HCT116 (cell line): Measurements from ENCODE around the gene IQGAP2.

Source experiments
- EZH2 ChIP-seq: fragments of 200-600 bp; sonication (generic); IDR thresholded peaks from 2 replicates; pipeline ENCODE4 v1.6.1; 2017; ENCODE audit warnings: antibody characterized with exemption, mixed run types
- POLR2A ChIP-seq: IDR thresholded peaks from 2 replicates; pipeline ENCODE4 v1.7.0; 2011; ENCODE audit warnings: borderline replicate concordance; ENCODE audit not compliant: insufficient read depth, insufficient read length; ENCODE audit errors: extremely low read depth
- POLR2AphosphoS5 ChIP-seq: IDR thresholded peaks from 2 replicates; pipeline ENCODE4 v1.6.1; 2011; ENCODE audit warnings: mild to moderate bottlenecking, low read depth, low read length, moderate library complexity
- RAD21 ChIP-seq: IDR thresholded peaks from 2 replicates; pipeline ENCODE4 v1.6.1; 2012; ENCODE audit warnings: low read depth, mild to moderate bottlenecking
- REST ChIP-seq: IDR thresholded peaks from 2 replicates; pipeline ENCODE4 v1.6.1; 2012; ENCODE audit warnings: low read depth
- YY1 ChIP-seq: IDR thresholded peaks from 2 replicates; pipeline ENCODE4 v1.6.1; 2011; ENCODE audit warnings: low read length, low read depth, moderate library complexity, mild to moderate bottlenecking; ENCODE audit not compliant: insufficient replicate concordance; ENCODE audit errors: extremely low read depth
- TF ChIP-seq, protein P1 (sequence below), 3 experiments: fragments of 200-600 bp in 1 of 3; sonication (generic) in 1 of 3; IDR thresholded peaks in 2 of 3; conservative IDR thresholded peaks in 1 of 3; 2 replicates each; pipeline ENCODE4 v1.5.1; 2012 to 2017; ENCODE audit warnings: low read depth in 2 of 3, low read length in 2 of 3, antibody characterized with exemption in 1 of 3, borderline replicate concordance in 1 of 3, control low read depth in 1 of 3, mild to moderate bottlenecking in 1 of 3, mixed read lengths in 1 of 3, mixed run types in 1 of 3, moderate library complexity in 1 of 3; ENCODE audit not compliant: insufficient read depth in 1 of 3

GRCh38 chr5:76500633-76501393 lies 97.7 kb downstream of the IQGAP2 start:
- TF ChIP-seq, protein P1, sequence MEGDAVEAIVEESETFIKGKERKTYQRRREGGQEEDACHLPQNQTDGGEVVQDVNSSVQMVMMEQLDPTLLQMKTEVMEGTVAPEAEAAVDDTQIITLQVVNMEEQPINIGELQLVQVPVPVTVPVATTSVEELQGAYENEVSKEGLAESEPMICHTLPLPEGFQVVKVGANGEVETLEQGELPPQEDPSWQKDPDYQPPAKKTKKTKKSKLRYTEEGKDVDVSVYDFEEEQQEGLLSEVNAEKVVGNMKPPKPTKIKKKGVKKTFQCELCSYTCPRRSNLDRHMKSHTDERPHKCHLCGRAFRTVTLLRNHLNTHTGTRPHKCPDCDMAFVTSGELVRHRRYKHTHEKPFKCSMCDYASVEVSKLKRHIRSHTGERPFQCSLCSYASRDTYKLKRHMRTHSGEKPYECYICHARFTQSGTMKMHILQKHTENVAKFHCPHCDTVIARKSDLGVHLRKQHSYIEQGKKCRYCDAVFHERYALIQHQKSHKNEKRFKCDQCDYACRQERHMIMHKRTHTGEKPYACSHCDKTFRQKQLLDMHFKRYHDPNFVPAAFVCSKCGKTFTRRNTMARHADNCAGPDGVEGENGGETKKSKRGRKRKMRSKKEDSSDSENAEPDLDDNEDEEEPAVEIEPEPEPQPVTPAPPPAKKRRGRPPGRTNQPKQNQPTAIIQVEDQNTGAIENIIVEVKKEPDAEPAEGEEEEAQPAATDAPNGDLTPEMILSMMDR (IDR thresholded peaks at IDR 0.05 in 2 of 3, conservative IDR thresholded peaks at IDR 0.05 in 1 of 3; ENCODE audit: borderline replicate concordance in 1 of 3, insufficient read depth in 1 of 3, low read depth in 2 of 3, low read length in 2 of 3), result no peak
- TF ChIP-seq YY1 (no peak), POLR2A (no peak), REST (no peak), RAD21 (no peak), EZH2 (no peak), POLR2AphosphoS5 (no peak)
